AG04450 (cell line): ENCODE results near the gene C10orf105. TPM values are rescaled to one million over a fixed set of nuclear protein-coding genes. Genes with fewer than 3 reads are reported as not detected.

Source experiments
- CTCF ChIA-PET: fragments of 300-600, 350-600 bp; formaldehyde crosslinking; extraction: SDS; loops from one replicate; lab custom pipeline; 2022; ENCODE audit warnings: antibody characterized with exemption, inconsistent platforms; lab: Charles Lee
- POLR2A ChIA-PET: fragments of 350-600 bp; formaldehyde crosslinking; extraction: SDS; loops from one replicate; lab custom pipeline; 2021; ENCODE audit warnings: antibody characterized with exemption, inconsistent platforms; lab: Yijun Ruan, JAX
- DNase-seq: peaks from one replicate; pipeline ENCODE4 v3.0.0-alpha.2; 2011; ENCODE audit warnings: low read depth, low spot score
- H3K27ac ChIP-seq: one replicate; pipeline ENCODE4 v1.5.1; 2012; ENCODE audit warnings: low read depth, low read length, control low read depth
- H3K27me3 ChIP-seq: one replicate; pipeline ENCODE4 v1.6.0; 2012; ENCODE audit warnings: low read length; ENCODE audit not compliant: control insufficient read depth, insufficient read depth
- H3K4me3 ChIP-seq: 2 replicates; pipeline ENCODE4 v1.5.1; 2011; ENCODE audit warnings: mild to moderate bottlenecking, low read depth, low read length, control low read depth
- H3K9me3 ChIP-seq: 2 replicates; pipeline ENCODE4 v1.5.1; 2012; ENCODE audit warnings: low read length; ENCODE audit not compliant: control insufficient read depth, insufficient read depth
- polyA minus RNA-seq: library from RNA; depleted of rRNA, polyadenylated mRNA; stranded (reverse); fragments of >200 nt; gene quantifications from 2 replicates; pipeline ENCODE4 v1.2.3, GENCODE V29; 2011; rRNA and poly(A)+ RNA removed
- polyA plus RNA-seq: library from polyadenylated mRNA; depleted of rRNA; stranded (reverse); fragments of >200 nt; gene quantifications from 2 replicates; pipeline ENCODE4 v1.2.3, GENCODE V29; 2011; rRNA removed
- TF ChIP-seq, protein P1 (sequence below): IDR thresholded peaks from 2 replicates; pipeline ENCODE4 v1.5.1; 2011; ENCODE audit warnings: low read depth, low read length, control low read depth, inconsistent platforms

Gene C10orf105, protein sequence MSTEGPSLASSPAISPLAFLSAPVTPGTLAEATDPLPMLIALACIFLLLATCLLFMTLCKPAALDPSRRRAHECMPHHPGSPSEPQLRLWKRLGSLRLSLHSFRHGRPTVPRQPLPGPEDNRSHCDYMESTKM
- 0.01 TPM in 1 of 2 replicates, not detected in the other for polyA plus RNA-seq
- not detected in 2 replicates for polyA minus RNA-seq

DNA sequence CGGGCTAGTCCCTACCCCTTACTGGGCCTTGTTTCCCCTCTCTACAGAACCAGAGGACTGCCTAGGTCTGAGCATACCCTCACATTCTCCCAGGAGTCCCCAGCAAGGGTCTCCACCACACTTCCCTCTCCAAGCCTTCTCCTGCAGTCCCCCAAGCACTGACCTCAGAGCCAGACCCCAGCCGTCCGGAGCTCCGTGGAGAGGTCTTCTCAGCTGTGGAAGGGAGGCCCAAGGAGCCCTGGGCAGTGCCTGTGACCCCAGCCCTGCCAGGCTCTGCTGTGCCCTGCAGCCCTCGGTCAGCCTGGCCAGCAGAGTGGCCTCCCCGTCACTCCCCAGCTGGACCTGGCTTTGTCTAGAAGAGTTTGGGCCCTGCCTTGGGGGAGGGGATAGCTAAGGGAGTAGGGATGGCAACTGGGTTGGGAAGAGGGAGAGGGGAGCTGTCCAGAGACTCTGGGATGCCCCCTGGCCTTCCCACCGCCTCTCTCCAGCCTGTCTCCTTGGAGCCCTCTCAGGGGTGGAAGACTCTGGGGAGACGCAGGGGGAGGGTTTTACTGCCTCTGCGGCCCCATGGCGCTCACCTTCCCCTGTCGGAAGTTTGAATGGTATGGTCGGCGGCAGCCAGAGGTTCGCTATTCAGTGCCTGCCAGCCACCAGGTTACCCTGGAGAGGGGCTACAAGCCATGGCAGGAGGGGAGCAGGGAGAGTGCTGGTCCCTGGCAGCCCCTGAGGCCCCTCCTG lies at the start of gene C10orf105:
TSS of gene C10orf105 (minus strand) at position 315 of the 738 bp plus-strand sequence. CDS start 3,441 bp downstream, outside the sequence.
- ChIA-PET CTCF (interaction anchor here (0.6 to 1.4 kb wide), 2 partner anchors 153 to 177 kb away, joined by 3 to 4 read pairs; no protein-coding TSS in a partner anchor), POLR2A (no interaction called here)
- no peak for DNase-seq
- no peak within 1 kb of the TSS for H3K27ac ChIP-seq
- H3K4me3 ChIP-seq = no peak within 1 kb of the TSS
- TF ChIP-seq, protein P1, sequence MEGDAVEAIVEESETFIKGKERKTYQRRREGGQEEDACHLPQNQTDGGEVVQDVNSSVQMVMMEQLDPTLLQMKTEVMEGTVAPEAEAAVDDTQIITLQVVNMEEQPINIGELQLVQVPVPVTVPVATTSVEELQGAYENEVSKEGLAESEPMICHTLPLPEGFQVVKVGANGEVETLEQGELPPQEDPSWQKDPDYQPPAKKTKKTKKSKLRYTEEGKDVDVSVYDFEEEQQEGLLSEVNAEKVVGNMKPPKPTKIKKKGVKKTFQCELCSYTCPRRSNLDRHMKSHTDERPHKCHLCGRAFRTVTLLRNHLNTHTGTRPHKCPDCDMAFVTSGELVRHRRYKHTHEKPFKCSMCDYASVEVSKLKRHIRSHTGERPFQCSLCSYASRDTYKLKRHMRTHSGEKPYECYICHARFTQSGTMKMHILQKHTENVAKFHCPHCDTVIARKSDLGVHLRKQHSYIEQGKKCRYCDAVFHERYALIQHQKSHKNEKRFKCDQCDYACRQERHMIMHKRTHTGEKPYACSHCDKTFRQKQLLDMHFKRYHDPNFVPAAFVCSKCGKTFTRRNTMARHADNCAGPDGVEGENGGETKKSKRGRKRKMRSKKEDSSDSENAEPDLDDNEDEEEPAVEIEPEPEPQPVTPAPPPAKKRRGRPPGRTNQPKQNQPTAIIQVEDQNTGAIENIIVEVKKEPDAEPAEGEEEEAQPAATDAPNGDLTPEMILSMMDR = no peak
- H3K27me3 ChIP-seq = peaks cover 26% of the 10 kb centered on the region
- H3K9me3 ChIP-seq = peaks cover 4% of the 10 kb centered on the region

DNA sequence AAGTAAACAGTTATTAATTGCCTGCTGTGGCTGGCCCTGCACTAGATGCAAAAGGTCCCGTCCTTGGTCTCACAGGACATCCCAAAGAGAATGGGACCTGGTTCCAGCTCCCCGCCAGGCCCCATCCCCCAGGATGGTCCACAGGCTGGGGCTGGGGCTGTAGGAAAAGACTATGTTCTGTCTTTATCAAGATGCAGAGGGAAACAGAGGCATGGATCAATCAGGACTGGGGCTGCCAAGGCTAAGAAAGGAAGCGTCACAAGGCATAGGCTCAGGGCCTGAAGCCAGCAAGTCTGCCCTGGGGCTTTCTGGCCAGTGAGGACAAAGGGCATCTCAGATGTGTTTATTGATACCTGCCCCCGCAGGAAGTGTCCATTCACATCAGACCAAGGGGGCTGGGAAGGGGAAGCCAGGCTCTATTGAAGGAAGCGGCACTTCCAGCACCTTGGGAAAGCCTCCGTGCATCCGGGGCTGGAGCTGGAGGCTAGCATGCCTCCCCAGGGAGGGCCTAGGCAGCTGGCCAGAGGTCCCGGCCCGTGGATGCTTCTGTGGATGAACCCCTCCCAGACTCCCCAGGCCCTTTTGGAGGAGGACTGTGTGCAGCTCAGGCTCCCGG lies 48.0 kb upstream of the C10orf105 start:
- no peak overlapping the region for H3K4me3 ChIP-seq
- TF ChIP-seq, protein P1 = no peak
- DNase-seq = no peak
- H3K27me3 ChIP-seq = no peaks in the 10 kb centered on the region
- ChIA-PET POLR2A (interaction anchor here (1.0 to 1.8 kb wide), 6 partner anchors 9 to 93 kb away, joined by 3 to 8 read pairs (median 4); no protein-coding TSS in a partner anchor), CTCF (interaction anchor here (1.3 to 1.5 kb wide), 3 partner anchors 59 to 158 kb away, joined by 3 to 9 read pairs (median 5); no protein-coding TSS in a partner anchor)
- peak overlapping the region; percentile 95 for H3K27ac ChIP-seq
- H3K9me3 ChIP-seq = no peaks in the 10 kb centered on the region; the same call in 1 of the 2 replicates

DNA sequence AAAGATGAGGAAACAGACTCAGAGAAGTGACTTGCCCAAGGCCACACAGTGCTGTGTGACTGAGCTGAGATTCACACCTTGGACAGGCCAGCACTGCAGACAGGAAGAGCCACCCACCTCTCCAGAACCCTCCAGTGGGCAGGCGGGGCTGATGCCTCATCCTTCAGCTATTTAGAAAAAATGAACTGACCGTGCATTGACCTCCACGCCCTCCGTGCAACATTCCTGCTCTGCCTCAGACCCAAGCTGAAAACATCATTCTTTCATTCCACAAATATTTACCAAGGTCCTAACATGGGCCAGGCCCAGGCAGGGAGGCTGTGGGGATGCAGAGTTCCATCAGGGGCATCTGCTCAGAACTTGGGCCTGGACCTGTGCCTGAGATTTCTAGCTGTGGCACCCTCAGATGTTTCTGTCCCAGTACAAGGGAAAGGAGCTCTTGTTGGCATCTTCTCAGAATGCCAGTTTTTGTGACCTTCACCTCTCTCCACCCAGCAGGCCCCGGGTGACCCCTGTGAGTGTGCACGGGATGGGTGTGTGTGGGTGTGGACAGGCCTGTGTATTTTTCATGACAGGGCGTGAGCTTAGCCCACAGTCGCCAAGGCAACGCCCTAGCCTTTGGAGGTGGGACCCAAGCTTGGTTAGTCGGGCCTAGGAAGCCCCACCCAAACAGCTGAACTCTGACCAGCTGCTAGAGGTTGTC lies 47.3 kb upstream of the C10orf105 start:
- no peaks in the 10 kb centered on the region; the same call in 1 of the 2 replicates for H3K9me3 ChIP-seq
- TF ChIP-seq, protein P1 = no peak
- ChIA-PET CTCF (interaction anchor here (1.0 to 1.9 kb wide), 6 partner anchors 9 to 451 kb away, joined by 3 to 9 read pairs (median 4); no protein-coding TSS in a partner anchor), POLR2A (interaction anchor here (0.7 to 1.8 kb wide), 11 partner anchors 9 to 104 kb away, joined by 3 to 8 read pairs (median 4); no protein-coding TSS in a partner anchor)
- H3K4me3 ChIP-seq = no peak overlapping the region; the same call in 1 of the 2 replicates
- no peaks in the 10 kb centered on the region for H3K27me3 ChIP-seq
- peak overlapping the region; percentile 95 for H3K27ac ChIP-seq
- DNase-seq = peak; percentile 86

DNA sequence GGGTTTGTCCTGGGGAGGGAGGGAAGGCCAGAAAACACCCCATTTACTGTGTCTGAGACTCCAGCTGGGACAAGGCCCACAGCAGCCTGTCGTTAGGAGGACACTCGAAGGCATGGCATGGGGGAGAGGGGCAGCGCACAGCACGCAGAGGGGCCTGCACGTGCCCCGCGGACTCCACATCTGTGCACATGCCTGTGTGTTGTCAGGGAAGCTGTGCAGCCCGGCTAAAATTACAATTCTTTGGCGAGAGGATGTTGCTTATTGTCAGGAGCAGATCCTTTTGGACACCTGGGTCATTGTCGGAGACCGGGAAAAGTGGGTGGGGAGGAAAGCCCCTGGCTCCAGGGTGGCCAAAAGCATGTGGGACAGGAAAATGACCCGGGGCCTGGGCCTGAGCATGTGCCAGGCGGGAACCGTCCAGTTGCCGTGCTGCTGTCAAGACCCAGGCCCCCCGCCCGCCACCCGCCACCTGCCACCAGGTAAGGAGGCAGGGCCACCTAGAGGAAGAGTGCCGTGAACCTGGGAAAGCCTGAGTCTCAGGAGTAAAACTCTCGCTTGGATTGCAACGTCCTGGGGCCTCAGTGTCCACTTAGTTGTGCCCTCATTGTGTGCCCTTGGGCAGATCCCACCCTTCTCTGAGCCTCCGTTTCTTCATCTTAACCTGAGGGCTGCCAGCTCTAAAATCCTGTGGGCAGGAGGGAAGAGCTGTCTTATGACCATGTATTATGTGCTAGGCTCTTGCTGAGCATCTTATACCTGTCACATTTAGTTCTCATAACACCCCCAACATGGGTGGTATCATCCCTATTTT lies 46.5 kb upstream of the C10orf105 start:
- TF ChIP-seq, protein P1 = no peak
- Histone ChIP-seq H3K4me3 (no peak overlapping the region), H3K9me3 (no peaks in the 10 kb centered on the region; the same call in 1 of the 2 replicates), H3K27me3 (no peaks in the 10 kb centered on the region), H3K27ac (peak overlapping the region; percentile 95)
- DNase-seq = no peak
- ChIA-PET POLR2A (interaction anchor here (0.7 to 1.8 kb wide), 10 partner anchors 8 to 105 kb away, joined by 3 to 8 read pairs (median 4); no protein-coding TSS in a partner anchor), CTCF (interaction anchor here (1.0 to 4.4 kb wide), 7 partner anchors 7 to 450 kb away, joined by 3 to 14 read pairs (median 5); partner anchors contain the start of gene VSIR)
